Measurements from ENCODE around the gene ITGAV. TPM values are rescaled to one million over a fixed set of nuclear protein-coding genes. Genes with fewer than 3 reads are reported as not detected.

The ITGAV gene
- total RNA-seq, 1 donor from 2014 or later = 72.8 TPM

- Histone ChIP-seq H3K9me3 (ENCODE audit: low read depth) (no peaks in the 10 kb centered on the region), H3K79me2 (ENCODE audit: low read depth) (peaks cover 26% of the 10 kb centered on the region), H3K4me3 (peak overlapping the region; percentile 89), H3K4me1 (peaks cover 24% of the 10 kb centered on the region), H3K27me3 (no peaks in the 10 kb centered on the region), H3K9ac (no peak overlapping the region), H3F3A (ENCODE audit: low read depth) (peaks cover 15% of the 10 kb centered on the region), H3K4me2 (peak overlapping the region; percentile 83), H3K36me3 (no peaks in the 10 kb centered on the region), H4K20me1 (ENCODE audit: low read depth) (no peaks in the 10 kb centered on the region), H2AFZ (replicated peaks) (peak overlapping the region; percentile 96), H3K27ac (peak overlapping the region; percentile 66)
- Mint-ChIP-seq H3K27me3 (ENCODE audit: insufficient read depth, low read depth) (no peaks in the 10 kb centered on the region), H3K4me3 (peak overlapping the region; percentile 65), H3K9me3 (peaks cover 5% of the 10 kb centered on the region), H3K4me1 (peaks cover 29% of the 10 kb centered on the region), H3K27ac (no peak overlapping the region), H3K36me3 (peaks cover 7% of the 10 kb centered on the region)
- no peak for TF ChIP-seq EZH2 (IDR thresholded peaks at IDR 0.05)
- no peak for TF ChIP-seq CTCF (IDR thresholded peaks at IDR 0.05)
- TF ChIP-seq EZH2phosphoT487 (IDR thresholded peaks at IDR 0.05) = no peak
- no peak for DNase-seq (ENCODE audit: low spot score)
These were observed 103.6 kb downstream of the ITGAV start for GRCh38 chr2:186693446-186693832.

GRCh38 chr2:186695081-186695756 is 105.4 kb downstream of the ITGAV start:
- peak overlapping the region; percentile 83 for H3K4me2 ChIP-seq
- no peak overlapping the region for H3K27ac ChIP-seq
- H3K79me2 ChIP-seq (ENCODE audit: low read depth) = peaks cover 44% of the 10 kb centered on the region
- Mint-ChIP-seq H3K4me1 (peaks cover 31% of the 10 kb centered on the region), H3K27me3 (ENCODE audit: insufficient read depth, low read depth) (no peaks in the 10 kb centered on the region), H3K9me3 (peaks cover 7% of the 10 kb centered on the region), H3K27ac (peak overlapping the region; percentile 51), H3K4me3 (peak overlapping the region; percentile 99), H3K36me3 (peaks cover 12% of the 10 kb centered on the region)
- peaks cover 15% of the 10 kb centered on the region for H3F3A ChIP-seq (ENCODE audit: low read depth)
- no peak for DNase-seq (ENCODE audit: low spot score)
- no peaks in the 10 kb centered on the region for H3K9me3 ChIP-seq (ENCODE audit: low read depth)
- no peaks in the 10 kb centered on the region for H3K36me3 ChIP-seq
- no peak overlapping the region for H3K9ac ChIP-seq
- H3K4me3 ChIP-seq = peak overlapping the region; percentile 89
- H2AFZ ChIP-seq (replicated peaks) = peak overlapping the region; percentile 96
- H4K20me1 ChIP-seq (ENCODE audit: low read depth) = no peaks in the 10 kb centered on the region
- no peaks in the 10 kb centered on the region for H3K27me3 ChIP-seq
- H3K4me1 ChIP-seq = peaks cover 24% of the 10 kb centered on the region
- TF ChIP-seq CTCF (IDR thresholded peaks at IDR 0.05) = no peak
- no peak for TF ChIP-seq EZH2phosphoT487 (IDR thresholded peaks at IDR 0.05)
- no peak for TF ChIP-seq EZH2 (IDR thresholded peaks at IDR 0.05)

GRCh38 chr2:186696290-186696689 is 106.4 kb downstream of the ITGAV start:
- Histone ChIP-seq H3K4me2 (peak overlapping the region; percentile 83), H3K79me2 (ENCODE audit: low read depth) (peaks cover 50% of the 10 kb centered on the region), H3K4me3 (no peak overlapping the region), H3K27ac (no peak overlapping the region), H4K20me1 (ENCODE audit: low read depth) (no peaks in the 10 kb centered on the region), H3K9me3 (ENCODE audit: low read depth) (no peaks in the 10 kb centered on the region), H3K4me1 (peaks cover 31% of the 10 kb centered on the region), H3K9ac (no peak overlapping the region), H2AFZ (replicated peaks) (no peak overlapping the region), H3F3A (ENCODE audit: low read depth) (peaks cover 15% of the 10 kb centered on the region), H3K36me3 (no peaks in the 10 kb centered on the region), H3K27me3 (no peaks in the 10 kb centered on the region)
- peaks cover 9% of the 10 kb centered on the region for H3K9me3 Mint-ChIP-seq
- no peak for DNase-seq (ENCODE audit: low spot score)
- H3K27me3 Mint-ChIP-seq (ENCODE audit: insufficient read depth, low read depth) = no peaks in the 10 kb centered on the region
- H3K36me3 Mint-ChIP-seq = peaks cover 13% of the 10 kb centered on the region
- H3K4me1 Mint-ChIP-seq = peaks cover 31% of the 10 kb centered on the region
- H3K4me3 Mint-ChIP-seq = peak overlapping the region; percentile 99
- H3K27ac Mint-ChIP-seq = peak overlapping the region; percentile 12
- no peak for TF ChIP-seq EZH2 (IDR thresholded peaks at IDR 0.05)
- TF ChIP-seq EZH2phosphoT487 (IDR thresholded peaks at IDR 0.05) = no peak
- no peak for TF ChIP-seq CTCF (IDR thresholded peaks at IDR 0.05)
